ENCODE measurements around the gene MFNG.

MFNG gene

GRCh38 chr22:37425369-37425768 lies 60.8 kb downstream of the MFNG start:
- DNase-seq (ENCODE audit: low read depth in 2 of 2) = no peak

- DNase-seq (ENCODE audit: low read depth in 2 of 2) = no peak
Measured at GRCh38 chr22:37423283-37423682, 62.9 kb downstream of the MFNG start.

- no peak for DNase-seq (ENCODE audit: low read depth in 2 of 2)
Measured at GRCh38 chr22:37421468-37421877, 64.7 kb downstream of the MFNG start.

GRCh38 chr22:37420686-37421467 lies 65.3 kb downstream of the MFNG start:
- DNase-seq (ENCODE audit: low read depth in 2 of 2) = no peak

- peak in 1 of 2 donors; percentile 20 for DNase-seq (ENCODE audit: low read depth in 2 of 2)
Measured at GRCh38 chr22:37419969-37420685, 66.1 kb downstream of the MFNG start.

GRCh38 chr22:37419370-37419968 lies 66.7 kb downstream of the MFNG start:
- DNase-seq (ENCODE audit: low read depth in 2 of 2) = no peak

Measured in stimulated activated CD8-positive, alpha-beta memory T cell treated with anti-CD3 and anti-CD28 coated beads, Interleukin-2, amount 100 ng/mL, for 48 hours (primary cell).